Keratinocyte (primary cell): ENCODE results near the gene ATP5PF.

ENCODE experiments used
- EZH2 ChIP-seq: IDR thresholded peaks from one replicate; pipeline ENCODE4 v1.6.1; 2012; ENCODE audit warnings: inconsistent platforms, mild to moderate bottlenecking, low read length, moderate library complexity
- TF ChIP-seq, protein P1 (sequence below), 3 experiments: IDR thresholded peaks in 1 of 3; conservative IDR thresholded peaks in 1 of 3; optimal IDR thresholded peaks in 1 of 3; 2 replicates in 2 of 3; 3 replicates in 1 of 3; pipeline versions ENCODE3 to v1.5.1; 2011; ENCODE audit warnings: low read length in 3 of 3, mild to moderate bottlenecking in 3 of 3, moderate library complexity in 2 of 3, control low read depth in 1 of 3, inconsistent platforms in 1 of 3; ENCODE audit not compliant: insufficient read depth in 2 of 3; ENCODE audit errors: extremely low read depth in 1 of 3

DNA sequence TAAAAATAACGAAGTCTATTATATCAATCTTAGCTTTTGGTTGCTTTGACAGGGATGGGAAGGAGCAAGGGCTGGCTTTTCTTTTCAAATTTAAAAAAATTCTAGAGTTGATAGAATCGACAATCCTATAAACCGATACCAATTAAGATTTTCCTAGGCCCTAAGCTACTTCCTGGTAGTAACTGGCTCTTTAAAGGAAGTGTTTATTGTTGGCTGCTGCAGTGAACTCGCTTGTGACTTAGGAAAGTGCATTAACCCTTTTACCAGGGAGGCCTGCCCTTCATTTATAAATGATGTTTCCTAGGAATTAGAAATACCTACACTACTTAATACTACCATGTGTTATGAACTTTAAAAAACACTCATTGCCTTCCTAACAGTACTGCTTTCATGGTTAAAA lies 33.2 kb downstream of the ATP5PF start:
- TF ChIP-seq, protein P1, sequence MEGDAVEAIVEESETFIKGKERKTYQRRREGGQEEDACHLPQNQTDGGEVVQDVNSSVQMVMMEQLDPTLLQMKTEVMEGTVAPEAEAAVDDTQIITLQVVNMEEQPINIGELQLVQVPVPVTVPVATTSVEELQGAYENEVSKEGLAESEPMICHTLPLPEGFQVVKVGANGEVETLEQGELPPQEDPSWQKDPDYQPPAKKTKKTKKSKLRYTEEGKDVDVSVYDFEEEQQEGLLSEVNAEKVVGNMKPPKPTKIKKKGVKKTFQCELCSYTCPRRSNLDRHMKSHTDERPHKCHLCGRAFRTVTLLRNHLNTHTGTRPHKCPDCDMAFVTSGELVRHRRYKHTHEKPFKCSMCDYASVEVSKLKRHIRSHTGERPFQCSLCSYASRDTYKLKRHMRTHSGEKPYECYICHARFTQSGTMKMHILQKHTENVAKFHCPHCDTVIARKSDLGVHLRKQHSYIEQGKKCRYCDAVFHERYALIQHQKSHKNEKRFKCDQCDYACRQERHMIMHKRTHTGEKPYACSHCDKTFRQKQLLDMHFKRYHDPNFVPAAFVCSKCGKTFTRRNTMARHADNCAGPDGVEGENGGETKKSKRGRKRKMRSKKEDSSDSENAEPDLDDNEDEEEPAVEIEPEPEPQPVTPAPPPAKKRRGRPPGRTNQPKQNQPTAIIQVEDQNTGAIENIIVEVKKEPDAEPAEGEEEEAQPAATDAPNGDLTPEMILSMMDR (optimal IDR thresholded peaks at IDR 0.05 in 1 of 3, IDR thresholded peaks at IDR 0.05 in 1 of 3, conservative IDR thresholded peaks at IDR 0.05 in 1 of 3; ENCODE audit: extremely low read depth in 1 of 3, insufficient read depth in 2 of 3, low read length in 3 of 3), result no peak
- no peak for TF ChIP-seq EZH2
